Endothelial cell of umbilical vein (primary cell): Measurements from ENCODE around the gene DMAC2L. TPM values are rescaled to one million over a fixed set of nuclear protein-coding genes. Genes with fewer than 3 reads are reported as not detected.

ENCODE experiments used
- BruUV-seq: library from RNA; stranded (reverse); fragments of 400-500 nt; replicated peaks from 2 replicates; lab custom pipeline; 2021; lab: Mats Ljungman, UMichigan
- CTCF ChIA-PET: fragments of 300-600, 350-600 bp; sonication (Branson Sonifier 250); formaldehyde crosslinking; loops from one replicate; lab custom pipeline; 2021; ENCODE audit warnings: antibody characterized with exemption, inconsistent platforms; lab: Charles Lee
- POLR2A ChIA-PET: fragments of 300-600, 350-600 bp; sonication (Branson Sonifier 250); formaldehyde crosslinking; loops from one replicate; lab custom pipeline; 2021; ENCODE audit warnings: antibody characterized with exemption, inconsistent platforms; lab: Charles Lee
- DNase-seq: peaks from one replicate; pipeline ENCODE4 v3.0.0-alpha.2; 2011; ENCODE audit warnings: low read depth, low spot score
- FAIRE-seq: peaks from 2 replicates; lab custom pipeline; 2011; peaks lifted over from hg19 to GRCh38; lab: Jason Lieb, UNC
- H2AFZ ChIP-seq: 2 replicates; pipeline ENCODE4 v1.6.0; 2012; ENCODE audit warnings: low read depth, low read length, control low read depth, inconsistent platforms
- H3K27ac ChIP-seq: 2 replicates; pipeline ENCODE4 v1.5.1; 2011; ENCODE audit warnings: low read depth, mild to moderate bottlenecking, control low read depth, low read length, moderate library complexity; ENCODE audit not compliant: insufficient read depth
- H3K27me3 ChIP-seq, 2 experiments: 2 replicates each; pipeline versions ENCODE4 v1.6.0 to v1.6.1; 2011; ENCODE audit warnings: low read length in 2 of 2, mixed read lengths in 1 of 2; ENCODE audit not compliant: control insufficient read depth in 2 of 2, insufficient read depth in 2 of 2
- H3K36me3 ChIP-seq, 2 experiments: 2 replicates in 1 of 2; 3 replicates in 1 of 2; pipeline ENCODE4 v1.5.1; 2011; ENCODE audit warnings: low read length in 2 of 2, mild to moderate bottlenecking in 1 of 2, moderate library complexity in 1 of 2; ENCODE audit not compliant: control insufficient read depth in 2 of 2, insufficient read depth in 2 of 2; ENCODE audit errors: extremely low read depth in 1 of 2
- H3K4me1 ChIP-seq: 3 replicates; pipeline ENCODE4 v1.5.1; 2011; ENCODE audit warnings: mild to moderate bottlenecking, low read length; ENCODE audit not compliant: control insufficient read depth, insufficient read depth; ENCODE audit errors: extremely low read depth
- H3K4me2 ChIP-seq: 2 replicates; pipeline ENCODE4 v1.6.1; 2011; ENCODE audit warnings: low read length, control low read depth, mixed read lengths; ENCODE audit not compliant: insufficient read depth
- H3K4me3 ChIP-seq, 3 experiments: fragments of 200-600 bp in 1 of 3; sonication (generic), shearing (Covaris generic) in 1 of 3; replicated peaks in 1 of 3; 2 replicates each; pipeline ENCODE4 v1.5.1; 2011 to 2016; ENCODE audit warnings: control low read depth in 3 of 3, low read length in 3 of 3, mild to moderate bottlenecking in 2 of 3, inconsistent platforms in 1 of 3, low read depth in 1 of 3, moderate library complexity in 1 of 3; ENCODE audit not compliant: insufficient read depth in 1 of 3
- H3K79me2 ChIP-seq: 2 replicates; pipeline ENCODE4 v1.6.0; 2012; ENCODE audit warnings: low read length, inconsistent platforms; ENCODE audit not compliant: control insufficient read depth, insufficient read depth
- H3K9ac ChIP-seq: replicated peaks from 2 replicates; pipeline ENCODE3; 2011; ENCODE audit warnings: low read length, control low read depth; ENCODE audit not compliant: insufficient read depth; ENCODE audit errors: extremely low read depth
- H3K9me1 ChIP-seq: replicated peaks from 3 replicates; pipeline ENCODE4 v1.6.0; 2011; ENCODE audit warnings: mild to moderate bottlenecking, low read length; ENCODE audit not compliant: control insufficient read depth, insufficient read depth; ENCODE audit errors: extremely low read depth
- H3K9me3 ChIP-seq: replicated peaks from 2 replicates; pipeline ENCODE4 v1.5.1; 2012; ENCODE audit warnings: low read length, inconsistent platforms; ENCODE audit not compliant: control insufficient read depth, insufficient read depth
- H4K20me1 ChIP-seq: replicated peaks from 2 replicates; pipeline ENCODE3; 2011; ENCODE audit warnings: mild to moderate bottlenecking, low read length; ENCODE audit not compliant: control insufficient read depth, insufficient read depth; ENCODE audit errors: extremely low read depth
- FOS ChIP-seq: IDR thresholded peaks from 2 replicates; pipeline ENCODE4 v1.6.1; 2011; ENCODE audit warnings: mild to moderate bottlenecking, low read length, moderate library complexity, borderline replicate concordance; ENCODE audit not compliant: insufficient read depth
- GATA2 ChIP-seq: IDR thresholded peaks from 2 replicates; pipeline ENCODE4 v1.7.0; 2011; ENCODE audit warnings: low read depth, mild to moderate bottlenecking, moderate library complexity, mixed read lengths, low read length; ENCODE audit not compliant: insufficient read length, insufficient read depth
- JUN ChIP-seq: IDR thresholded peaks from 2 replicates; pipeline ENCODE4 v1.6.1; 2011; ENCODE audit warnings: borderline replicate concordance, low read depth; ENCODE audit not compliant: insufficient read length, insufficient read depth
- POLR2AphosphoS5 ChIP-seq: IDR thresholded peaks from 2 replicates; pipeline ENCODE4 v1.6.1; 2012; ENCODE audit warnings: low read depth, mild to moderate bottlenecking, control low read depth, low read length, moderate library complexity; ENCODE audit not compliant: insufficient read depth
- dilution Hi-C: fragments of 300-500 bp; cut with MboI; formaldehyde crosslinking; loops from one replicate; pipeline ENCODE4 v1.15.0; 2019; ENCODE audit warnings: low sequenced_read_pairs; ENCODE audit not compliant: extremely low pct_ligation_motif_present
- intact Hi-C: fragments of 100-400 bp; cut with micrococcal nuclease; formaldehyde crosslinking; loops from one replicate; pipeline ENCODE4 v1.10.0; 2022
- polyA plus RNA-seq, 4 experiments: library from polyadenylated mRNA; depleted of rRNA in 3 of 4; stranded (reverse) in 3 of 4; unstranded in 1 of 4; fragments of >200 nt; gene quantifications; 2 replicates each; pipeline versions ENCODE4 v1.2.1 to v1.2.3, GENCODE V29; 2011 to 2012; ENCODE audit warnings: missing spikeins in 1 of 4
- total RNA-seq: library from RNA; stranded (reverse); gene quantifications from 2 replicates; pipeline ENCODE4 v1.2.3, GENCODE V29; 2021

DMAC2L gene
- total and polyA plus RNA-seq, 2 donors (not counting 3 experiments of a cell fraction or from before 2014, with no cell fraction given) = 13.9 to 19.2 TPM

- FAIRE-seq (no peak), DNase-seq (no peak)
- no peak for TF ChIP-seq GATA2
- no TSS peak for BruUV-seq
- intact Hi-C loops = no loop called here
- Histone ChIP-seq H3K36me3 (no peaks in the 10 kb centered on the region), H3K27me3 (no peaks in the 10 kb centered on the region), H3K79me2 (no peaks in the 10 kb centered on the region), H3K9me3 (no peaks in the 10 kb centered on the region), H3K4me1 (peaks cover 12% of the 10 kb centered on the region), H3K27ac (peak overlapping the region; percentile 3), H3K9ac (no peak overlapping the region), H3K9me1 (no peaks in the 10 kb centered on the region), H2AFZ (peak overlapping the region; percentile 19), H4K20me1 (no peaks in the 10 kb centered on the region), H3K4me2 (peak overlapping the region; percentile 22), H3K4me3 (no peak overlapping the region)
- dilution Hi-C loops = no loop called here
- ChIA-PET POLR2A (interaction anchor here (1.0 kb wide), 1 partner anchor 34 kb away, joined by 3 read pairs; the partner anchor contains the start of gene CDKL1), CTCF (interaction anchor here (1.3 to 1.6 kb wide), 3 partner anchors 11 to 33 kb away, joined by 3 to 6 read pairs (median 4); partner anchors contain the start of gene CDKL1)
Measured at GRCh38 chr14:50362764-50363713, 50.9 kb downstream of the DMAC2L start.

DNA sequence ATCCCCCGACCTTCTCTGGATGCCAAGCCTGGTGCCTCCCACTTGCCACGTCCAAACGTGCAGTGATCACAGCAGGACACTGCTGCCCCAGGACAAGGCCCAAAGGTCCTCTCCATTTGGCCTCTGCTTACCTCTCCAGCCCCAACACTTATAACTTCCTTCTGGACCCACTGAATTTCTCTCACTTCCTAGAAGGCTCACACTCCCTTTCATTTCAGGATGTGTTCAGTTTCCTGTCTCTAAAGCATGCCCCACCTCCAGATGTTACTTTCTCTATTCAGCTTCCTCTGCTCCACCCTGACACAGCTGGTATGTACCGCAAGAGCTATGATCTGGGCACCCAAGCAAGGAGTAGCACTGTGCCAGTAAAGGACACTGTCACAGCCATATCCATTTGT lies 51.6 kb downstream of the DMAC2L start:
- Histone ChIP-seq H3K4me1 (peaks cover 12% of the 10 kb centered on the region), H3K79me2 (no peaks in the 10 kb centered on the region), H4K20me1 (no peaks in the 10 kb centered on the region), H3K4me3 (no peak overlapping the region), H2AFZ (peak overlapping the region; percentile 19), H3K9me1 (no peaks in the 10 kb centered on the region), H3K36me3 (no peaks in the 10 kb centered on the region), H3K9ac (no peak overlapping the region), H3K9me3 (no peaks in the 10 kb centered on the region), H3K27ac (peak overlapping the region; percentile 3), H3K27me3 (no peaks in the 10 kb centered on the region), H3K4me2 (peak overlapping the region; percentile 22)
- CTCF ChIA-PET = interaction anchor here (1.3 to 1.6 kb wide), 3 partner anchors 12 to 32 kb away, joined by 3 to 6 read pairs (median 4); partner anchors contain the start of gene CDKL1
- dilution Hi-C loops (no loop called here), intact Hi-C loops (no loop called here)
- TF ChIP-seq JUN (no peak), FOS (peak; percentile 23), POLR2AphosphoS5 (peak; percentile 13)
- DNase-seq (peak; percentile 51), FAIRE-seq (no peak)
- POLR2A ChIA-PET = interaction anchor here (1.0 kb wide), 1 partner anchor 33 kb away, joined by 3 read pairs; the partner anchor contains the start of gene CDKL1
- no TSS peak for BruUV-seq
